ENCODE measurements around the gene NFKB2. TPM values are rescaled to one million over a fixed set of nuclear protein-coding genes. Genes with fewer than 3 reads are reported as not detected.

The NFKB2 gene
- total RNA-seq, 2 donors from 2014 or later, result 7.3 to 15.6 TPM

DNA sequence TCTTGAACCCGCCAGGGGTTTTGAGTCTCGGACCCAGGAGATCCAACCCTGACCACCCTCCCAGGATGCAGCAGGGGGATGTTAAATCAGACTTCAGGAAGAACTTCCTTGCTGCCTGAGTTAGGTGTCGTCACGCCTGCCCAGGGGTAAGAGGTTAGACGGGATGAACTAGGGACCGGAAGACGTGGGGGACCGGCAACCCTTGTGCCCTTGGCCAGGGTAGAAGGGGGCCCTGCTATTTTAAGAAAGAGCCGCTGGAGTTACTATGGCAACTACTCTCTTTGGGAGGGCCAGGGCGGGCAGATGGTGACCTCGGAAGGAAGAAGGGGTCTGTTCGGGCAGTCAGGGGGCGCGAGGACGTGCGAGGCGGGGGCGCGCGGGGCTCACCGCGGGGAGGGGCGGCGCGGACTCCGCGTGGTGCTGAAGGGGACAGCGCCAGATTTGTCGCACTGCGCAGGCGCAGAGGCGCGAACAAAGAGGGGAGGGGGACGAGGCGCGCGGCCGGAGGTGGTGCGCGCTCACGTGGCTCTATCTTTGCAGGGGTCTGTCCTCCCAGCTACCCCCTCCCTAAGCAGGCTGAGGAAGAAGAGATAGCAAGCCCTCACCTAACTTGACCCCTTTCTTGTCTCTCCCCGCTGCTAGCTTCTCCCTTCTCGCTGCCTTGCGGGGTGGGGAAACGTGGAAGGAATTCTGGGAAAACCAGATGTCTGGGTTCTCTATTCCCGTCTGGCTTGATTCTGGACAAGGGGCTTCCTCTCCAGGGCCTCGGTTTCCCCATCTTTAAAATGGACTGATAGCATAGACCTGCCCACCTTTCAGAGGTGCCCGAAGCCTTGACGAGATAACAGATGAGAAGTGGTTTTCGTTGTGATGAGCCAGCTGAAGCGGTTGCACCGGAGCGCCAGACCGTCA lies 24.0 kb downstream of the NFKB2 start:
- no peak for DNase-seq (ENCODE audit: low spot score)
- Histone ChIP-seq H3K9me3 (no peaks in the 10 kb centered on the region), H3K4me3 (peak overlapping the region; percentile 71 to 94), H3K36me3 (peaks cover 7% of the 10 kb centered on the region), H3K4me1 (peaks cover 0 to 41% of the 10 kb centered on the region in 2 donors), H3K27me3 (peaks cover 0 to 8% of the 10 kb centered on the region in 2 donors), H3K27ac (peak overlapping the region; percentile 85 to 89)
- TF ChIP-seq, protein P1, sequence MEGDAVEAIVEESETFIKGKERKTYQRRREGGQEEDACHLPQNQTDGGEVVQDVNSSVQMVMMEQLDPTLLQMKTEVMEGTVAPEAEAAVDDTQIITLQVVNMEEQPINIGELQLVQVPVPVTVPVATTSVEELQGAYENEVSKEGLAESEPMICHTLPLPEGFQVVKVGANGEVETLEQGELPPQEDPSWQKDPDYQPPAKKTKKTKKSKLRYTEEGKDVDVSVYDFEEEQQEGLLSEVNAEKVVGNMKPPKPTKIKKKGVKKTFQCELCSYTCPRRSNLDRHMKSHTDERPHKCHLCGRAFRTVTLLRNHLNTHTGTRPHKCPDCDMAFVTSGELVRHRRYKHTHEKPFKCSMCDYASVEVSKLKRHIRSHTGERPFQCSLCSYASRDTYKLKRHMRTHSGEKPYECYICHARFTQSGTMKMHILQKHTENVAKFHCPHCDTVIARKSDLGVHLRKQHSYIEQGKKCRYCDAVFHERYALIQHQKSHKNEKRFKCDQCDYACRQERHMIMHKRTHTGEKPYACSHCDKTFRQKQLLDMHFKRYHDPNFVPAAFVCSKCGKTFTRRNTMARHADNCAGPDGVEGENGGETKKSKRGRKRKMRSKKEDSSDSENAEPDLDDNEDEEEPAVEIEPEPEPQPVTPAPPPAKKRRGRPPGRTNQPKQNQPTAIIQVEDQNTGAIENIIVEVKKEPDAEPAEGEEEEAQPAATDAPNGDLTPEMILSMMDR (IDR thresholded peaks at IDR 0.05), result no peak

DNA sequence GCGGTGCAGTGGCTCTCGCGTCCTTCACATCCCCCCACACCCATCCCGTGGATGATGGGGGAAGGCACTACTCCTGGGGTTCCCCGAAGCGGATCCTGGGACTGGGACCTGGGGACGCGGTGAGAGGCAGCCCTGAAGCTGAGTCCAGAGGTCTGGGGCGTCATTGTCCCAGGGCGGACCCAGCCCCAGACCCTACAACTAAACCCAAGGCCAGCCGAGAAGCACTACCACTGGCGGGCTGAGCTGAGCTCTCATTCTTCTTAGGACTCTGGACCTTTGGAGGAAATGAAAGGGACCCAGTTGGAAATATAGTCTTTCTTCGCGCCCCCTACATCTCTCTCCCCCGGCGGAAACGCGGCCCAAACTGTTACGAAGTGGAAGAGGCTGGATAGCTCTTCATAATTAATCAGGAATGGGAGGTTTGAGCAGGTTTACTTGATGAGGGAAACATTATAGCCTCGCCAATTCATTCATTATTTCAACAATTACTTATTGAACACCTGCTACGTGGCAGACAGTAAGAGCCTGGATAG lies 24.7 kb downstream of the NFKB2 start:
- TF ChIP-seq, protein P1 (IDR thresholded peaks at IDR 0.05), result no peak
- Histone ChIP-seq H3K36me3 (peaks cover 8% of the 10 kb centered on the region), H3K4me1 (peaks cover 0 to 41% of the 10 kb centered on the region in 2 donors), H3K27me3 (peaks cover 0 to 3% of the 10 kb centered on the region in 2 donors), H3K4me3 (peak overlapping the region; percentile 71 to 94), H3K9me3 (no peaks in the 10 kb centered on the region), H3K27ac (peak overlapping the region; percentile 85 to 89)
- DNase-seq (ENCODE audit: low spot score), result no peak

DNA sequence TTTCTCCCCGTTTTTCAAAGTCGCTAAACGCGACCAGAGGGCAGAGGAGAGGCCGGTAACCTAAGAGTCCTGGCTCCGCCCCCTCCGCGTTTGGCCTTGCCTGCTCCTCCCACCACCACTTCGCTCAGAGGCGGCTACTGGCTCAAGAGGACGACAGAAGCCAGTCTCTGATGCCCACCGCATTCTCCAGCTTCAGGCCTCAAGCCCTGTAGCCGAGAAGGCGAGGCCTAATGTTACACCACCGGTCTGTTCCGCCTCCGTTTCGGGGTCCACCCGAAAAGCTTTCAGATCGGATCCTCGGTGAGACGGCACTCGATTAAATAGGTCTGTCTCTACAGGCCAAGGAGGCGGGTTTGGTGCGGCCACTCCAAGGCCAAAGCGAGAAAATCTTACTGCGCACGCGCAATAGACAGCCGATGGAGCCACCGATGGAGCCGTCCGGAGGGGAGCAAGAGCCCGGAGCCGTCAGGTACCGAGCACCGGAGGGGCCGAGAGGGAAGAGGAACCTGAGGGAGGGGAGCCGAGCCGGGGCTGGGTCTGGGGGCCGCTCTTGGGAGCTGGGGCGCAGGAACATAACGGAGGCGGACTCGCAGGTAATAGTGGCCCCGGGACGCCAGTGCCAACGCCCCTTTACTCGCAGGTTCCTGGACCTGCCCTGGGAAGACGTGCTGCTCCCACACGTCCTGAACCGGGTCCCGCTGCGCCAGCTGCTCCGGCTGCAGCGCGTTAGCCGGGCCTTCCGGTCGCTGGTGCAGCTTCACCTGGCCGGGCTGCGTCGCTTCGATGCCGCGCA lies 25.4 kb downstream of the NFKB2 start, which contains the start of gene FBXL15:
Gene FBXL15 (plus strand): TSS at position 123 of the 793 bp plus-strand sequence. CDS start 294 bp downstream, at position 417.
- Histone ChIP-seq H3K4me3 (peak within 1 kb of the TSS; percentile 71 to 94), H3K27ac (peak within 1 kb of the TSS; percentile 85 to 89), H3K9me3 (no peaks in the 10 kb centered on the region), H3K27me3 (peaks cover 0 to 3% of the 10 kb centered on the region in 2 donors), H3K36me3 (peaks cover 8% of the 10 kb centered on the region), H3K4me1 (peaks cover 0 to 41% of the 10 kb centered on the region in 2 donors)
- TF ChIP-seq, protein P1 (IDR thresholded peaks at IDR 0.05), result no peak
- peak; percentile 99 for DNase-seq (ENCODE audit: low spot score)

DNA sequence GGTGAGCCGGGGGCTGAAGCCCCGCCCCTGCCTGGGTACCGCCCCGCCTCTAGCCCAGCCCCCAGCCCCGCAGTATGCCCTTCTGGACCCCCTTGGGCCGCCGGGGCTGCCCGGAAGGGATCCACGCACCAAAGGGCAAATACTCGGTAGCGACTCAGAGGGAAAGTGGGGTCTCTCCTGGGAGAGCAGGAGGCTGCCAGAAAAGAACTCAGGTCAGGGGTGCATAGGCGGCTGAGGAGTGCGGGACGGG lies 25.9 kb downstream of the NFKB2 start:
- Histone ChIP-seq H3K36me3 (peaks cover 8% of the 10 kb centered on the region), H3K4me1 (peaks cover 0 to 41% of the 10 kb centered on the region in 2 donors), H3K4me3 (peak overlapping the region; percentile 71 to 94), H3K9me3 (no peaks in the 10 kb centered on the region), H3K27ac (peak overlapping the region; percentile 85 to 89), H3K27me3 (peaks cover 0 to 3% of the 10 kb centered on the region in 2 donors)
- no peak for DNase-seq (ENCODE audit: low spot score)
- TF ChIP-seq, protein P1 (IDR thresholded peaks at IDR 0.05), result no peak

DNA sequence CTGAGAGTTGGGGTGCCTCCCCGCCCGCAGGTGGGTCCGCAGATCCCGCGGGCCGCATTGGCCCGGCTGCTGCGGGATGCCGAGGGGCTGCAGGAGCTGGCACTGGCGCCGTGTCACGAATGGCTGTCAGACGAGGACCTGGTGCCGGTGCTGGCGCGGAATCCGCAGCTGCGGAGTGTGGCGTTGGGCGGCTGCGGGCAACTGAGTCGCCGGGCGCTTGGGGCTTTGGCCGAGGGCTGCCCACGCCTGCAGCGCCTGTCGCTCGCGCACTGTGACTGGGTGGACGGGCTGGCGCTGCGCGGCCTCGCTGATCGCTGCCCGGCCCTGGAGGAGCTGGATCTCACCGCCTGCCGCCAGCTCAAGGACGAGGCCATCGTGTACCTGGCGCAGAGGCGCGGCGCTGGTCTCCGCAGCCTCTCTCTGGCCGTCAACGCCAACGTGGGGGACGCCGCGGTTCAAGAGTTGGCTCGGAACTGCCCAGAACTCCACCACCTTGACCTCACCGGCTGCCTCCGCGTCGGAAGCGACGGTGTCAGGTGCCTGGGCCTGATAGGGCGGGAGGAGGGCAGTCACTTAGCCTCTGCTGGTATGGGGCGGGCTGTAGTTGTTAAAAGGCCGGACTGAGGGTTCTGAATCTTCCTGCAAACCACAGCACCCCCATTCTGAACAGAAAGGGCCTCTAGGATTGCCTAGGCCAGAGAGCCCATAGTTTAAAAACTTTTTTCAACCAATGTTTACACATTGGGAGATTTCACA lies 26.4 kb downstream of the NFKB2 start:
- DNase-seq (ENCODE audit: low spot score), result no peak
- Histone ChIP-seq H3K36me3 (peaks cover 8% of the 10 kb centered on the region), H3K27me3 (peaks cover 0 to 3% of the 10 kb centered on the region in 2 donors), H3K9me3 (no peaks in the 10 kb centered on the region), H3K27ac (peak overlapping the region; percentile 85 to 89), H3K4me3 (peak overlapping the region; percentile 71 to 94), H3K4me1 (peaks cover 0 to 41% of the 10 kb centered on the region in 2 donors)
- TF ChIP-seq, protein P1 (IDR thresholded peaks at IDR 0.05), result no peak
